ENCODE data around the gene CCDC73. TPM values are rescaled to one million over a fixed set of nuclear protein-coding genes. Genes with fewer than 3 reads are reported as not detected.

CCDC73 gene
- total and polyA plus RNA-seq, 11 donors, result 0.01 TPM; not detected in 10

DNA sequence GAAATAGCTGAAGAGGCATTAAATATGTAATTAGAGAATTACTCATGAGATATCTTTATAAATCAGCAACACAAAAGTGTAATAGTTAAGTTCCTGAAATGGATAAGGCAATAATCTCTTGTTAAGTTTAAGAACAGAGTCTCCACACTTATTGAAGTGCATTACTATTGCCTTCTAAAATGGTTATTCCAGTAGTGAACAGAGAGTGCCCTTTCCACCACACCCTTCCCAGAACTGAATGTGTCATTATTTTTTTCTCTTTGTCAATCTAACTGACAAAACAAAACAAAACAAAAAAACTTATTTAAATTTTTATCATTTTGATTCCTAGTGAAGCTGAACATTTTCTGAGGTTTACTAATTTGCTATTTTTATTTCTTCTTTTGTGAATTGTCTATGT lies 26.0 kb upstream of the CCDC73 start:
- intact Hi-C loops (cut with DNase I), result no loop called here
- DNase-seq (no peak), ATAC-seq (no peak)
- no peak overlapping the region for H3K27ac ChIP-seq
- TF ChIP-seq, protein P1, sequence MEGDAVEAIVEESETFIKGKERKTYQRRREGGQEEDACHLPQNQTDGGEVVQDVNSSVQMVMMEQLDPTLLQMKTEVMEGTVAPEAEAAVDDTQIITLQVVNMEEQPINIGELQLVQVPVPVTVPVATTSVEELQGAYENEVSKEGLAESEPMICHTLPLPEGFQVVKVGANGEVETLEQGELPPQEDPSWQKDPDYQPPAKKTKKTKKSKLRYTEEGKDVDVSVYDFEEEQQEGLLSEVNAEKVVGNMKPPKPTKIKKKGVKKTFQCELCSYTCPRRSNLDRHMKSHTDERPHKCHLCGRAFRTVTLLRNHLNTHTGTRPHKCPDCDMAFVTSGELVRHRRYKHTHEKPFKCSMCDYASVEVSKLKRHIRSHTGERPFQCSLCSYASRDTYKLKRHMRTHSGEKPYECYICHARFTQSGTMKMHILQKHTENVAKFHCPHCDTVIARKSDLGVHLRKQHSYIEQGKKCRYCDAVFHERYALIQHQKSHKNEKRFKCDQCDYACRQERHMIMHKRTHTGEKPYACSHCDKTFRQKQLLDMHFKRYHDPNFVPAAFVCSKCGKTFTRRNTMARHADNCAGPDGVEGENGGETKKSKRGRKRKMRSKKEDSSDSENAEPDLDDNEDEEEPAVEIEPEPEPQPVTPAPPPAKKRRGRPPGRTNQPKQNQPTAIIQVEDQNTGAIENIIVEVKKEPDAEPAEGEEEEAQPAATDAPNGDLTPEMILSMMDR (IDR thresholded peaks at IDR 0.05), result no peak
- TF ChIP-seq POLR2A (IDR thresholded peaks at IDR 0.05), result no peak
- peaks cover 0 to 6% (median 0%) of the 10 kb centered on the region in 12 donors for H3K9me3 ChIP-seq
- H3K4me3 ChIP-seq, result no peak overlapping the region
- peaks cover 0 to 8% (median 0%) of the 10 kb centered on the region in 12 donors for H3K4me1 ChIP-seq
- no peaks in the 10 kb centered on the region for H3K36me3 ChIP-seq
- no peaks in the 10 kb centered on the region for H3K27me3 ChIP-seq

DNA sequence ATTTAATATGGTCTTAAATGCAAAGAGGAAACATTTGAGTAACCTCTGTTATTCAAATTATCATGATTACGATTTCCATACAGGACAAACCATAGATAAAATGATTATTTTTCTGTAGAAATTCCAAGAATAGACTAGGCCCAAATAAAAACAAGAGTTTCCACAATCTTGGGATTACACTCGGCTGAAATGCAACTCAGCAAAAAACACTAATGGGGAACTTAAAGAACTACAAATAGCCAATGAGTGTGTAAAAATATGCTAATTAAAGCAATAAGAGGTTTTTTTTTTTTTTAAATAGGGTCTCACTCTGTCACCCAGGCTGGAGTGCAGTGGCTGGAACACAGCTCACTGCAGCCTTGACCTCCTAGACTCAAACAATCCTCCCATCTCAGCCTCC lies 24.7 kb upstream of the CCDC73 start:
- intact Hi-C loops (cut with DNase I), result loop anchor here in 1 of 10 donors (10.0 kb wide), 1 partner anchor 246 kb away; no protein-coding TSS in a partner anchor
- ATAC-seq (no peak), DNase-seq (no peak)
- Histone ChIP-seq H3K4me1 (peaks cover 0 to 8% (median 0%) of the 10 kb centered on the region in 12 donors), H3K27me3 (no peaks in the 10 kb centered on the region), H3K27ac (no peak overlapping the region), H3K36me3 (no peaks in the 10 kb centered on the region), H3K4me3 (no peak overlapping the region), H3K9me3 (peaks cover 0 to 6% (median 0%) of the 10 kb centered on the region in 12 donors)
- TF ChIP-seq, protein P1 (IDR thresholded peaks at IDR 0.05), result no peak
- no peak for TF ChIP-seq POLR2A (IDR thresholded peaks at IDR 0.05)
- WGBS, 4 donors, result 64 to 81% (median 77%) methylated on average over 2 of the region's 2 CpGs

DNA sequence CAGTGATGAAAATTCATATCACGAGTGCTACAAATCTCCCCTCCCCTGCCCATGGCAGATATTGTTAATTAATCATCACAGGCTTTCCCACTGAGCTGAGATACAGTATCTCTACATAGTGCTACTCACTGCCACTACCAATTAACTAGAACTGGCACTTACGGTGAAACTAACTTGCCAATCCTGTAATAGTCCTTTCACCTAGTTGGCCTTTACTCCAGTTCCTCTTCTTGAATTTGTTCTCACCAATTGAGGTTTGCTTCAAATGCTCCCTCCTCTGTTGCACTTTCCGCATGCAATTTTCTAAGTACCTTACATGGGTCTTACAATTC lies 23.4 kb upstream of the CCDC73 start:
- H3K36me3 ChIP-seq, result no peaks in the 10 kb centered on the region
- no peak for DNase-seq
- no peaks in the 10 kb centered on the region for H3K9me3 ChIP-seq
- H3K27me3 ChIP-seq, result no peaks in the 10 kb centered on the region
- intact Hi-C loops (cut with DNase I), result loop anchor here in 1 of 10 donors (10.0 kb wide), 1 partner anchor 247 kb away; no protein-coding TSS in a partner anchor
- no peak for ATAC-seq
- no peak overlapping the region for H3K27ac ChIP-seq
- peaks cover 0 to 8% (median 0%) of the 10 kb centered on the region in 12 donors for H3K4me1 ChIP-seq
- TF ChIP-seq, protein P1 (IDR thresholded peaks at IDR 0.05), result no peak
- no peak for TF ChIP-seq POLR2A (IDR thresholded peaks at IDR 0.05)
- WGBS, 4 donors, result 62 to 74% (median 72%) methylated on average over 3 of the region's 3 CpGs
- H3K4me3 ChIP-seq, result no peak overlapping the region

DNA sequence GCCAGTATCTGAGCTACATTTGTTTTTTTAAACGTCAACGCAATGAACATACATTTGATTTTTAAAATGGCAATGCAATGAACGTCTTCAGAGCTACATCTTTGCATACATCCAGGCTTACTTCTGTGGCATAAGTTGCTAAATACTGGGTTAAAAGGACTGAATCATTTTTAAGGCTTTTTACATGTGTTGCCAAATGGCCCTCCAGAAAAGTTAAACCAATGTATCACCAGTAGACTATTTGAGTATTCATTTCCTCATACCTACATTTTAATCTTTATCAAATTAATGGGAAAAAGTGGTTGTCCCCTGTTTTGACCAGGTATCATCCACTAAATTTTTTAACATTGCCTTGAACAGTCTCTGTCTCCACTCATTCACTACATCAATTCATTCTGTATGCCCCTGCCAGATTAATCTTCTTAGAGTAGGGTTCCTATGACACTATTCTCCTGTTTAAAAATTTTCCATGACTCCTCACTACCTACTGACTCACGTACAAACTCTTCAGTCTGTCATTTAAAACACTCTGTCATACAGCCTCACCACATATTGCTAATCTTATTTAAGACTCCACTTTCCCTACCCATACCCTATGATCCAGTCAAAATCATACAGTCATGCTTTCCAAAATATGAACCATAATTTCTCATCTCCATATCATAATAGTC lies 22.9 kb upstream of the CCDC73 start:
- no peaks in the 10 kb centered on the region for H3K9me3 ChIP-seq
- TF ChIP-seq POLR2A (IDR thresholded peaks at IDR 0.05), result no peak
- TF ChIP-seq, protein P1 (IDR thresholded peaks at IDR 0.05), result no peak
- intact Hi-C loops (cut with DNase I), result loop anchor here in 1 of 10 donors (10.0 kb wide), 1 partner anchor 247 kb away; no protein-coding TSS in a partner anchor
- no peaks in the 10 kb centered on the region for H3K36me3 ChIP-seq
- 67 to 82% (median 79%) methylated on average over 4 of the region's 4 CpGs for WGBS, 4 donors
- H3K27me3 ChIP-seq, result no peaks in the 10 kb centered on the region
- H3K4me3 ChIP-seq, result no peak overlapping the region
- ATAC-seq, result peak in 1 of 4 donors; percentile 12
- no peak for DNase-seq
- peaks cover 0 to 7% (median 0%) of the 10 kb centered on the region in 12 donors for H3K4me1 ChIP-seq
- H3K27ac ChIP-seq, result no peak overlapping the region
